ENCODE measurements around the gene SLK.

DNA sequence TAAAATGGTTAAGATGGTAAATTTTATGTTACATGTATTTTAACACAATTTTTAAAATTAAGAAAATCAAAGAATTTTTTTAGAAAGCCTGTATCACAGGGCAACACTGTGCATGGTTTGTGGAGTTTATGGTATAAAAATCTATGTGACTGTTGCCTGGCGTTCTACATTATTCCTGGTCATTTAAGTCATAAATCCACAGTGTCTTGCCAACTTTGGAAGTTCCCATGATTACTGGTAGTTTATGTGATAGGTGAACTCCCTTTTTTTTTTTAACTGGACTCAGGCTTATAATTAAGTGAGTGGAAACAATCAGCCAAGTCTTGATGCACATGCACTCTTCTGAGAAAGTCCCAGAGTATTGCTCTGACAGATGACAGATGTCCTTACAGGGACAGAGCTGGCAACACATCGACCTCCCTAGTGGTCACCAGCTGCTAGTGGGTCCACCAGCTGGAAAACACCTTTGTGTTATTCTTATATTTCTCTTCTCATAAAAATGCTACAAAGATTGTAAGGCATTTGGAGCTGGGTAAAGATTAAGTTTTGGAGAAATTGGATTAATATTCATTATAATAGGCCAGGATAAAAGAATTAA, 40.1 kb upstream of the SLK start:
- TF ChIP-seq TCF12 (IDR thresholded peaks at IDR 0.05; ENCODE audit: low read depth, low read length) = no peak
- TF ChIP-seq NFYB (IDR thresholded peaks at IDR 0.05; ENCODE audit: insufficient read depth, low read depth, low read length) = no peak
- no peak for TF ChIP-seq RBBP5 (conservative IDR thresholded peaks at IDR 0.05)
- TF ChIP-seq, protein P1, sequence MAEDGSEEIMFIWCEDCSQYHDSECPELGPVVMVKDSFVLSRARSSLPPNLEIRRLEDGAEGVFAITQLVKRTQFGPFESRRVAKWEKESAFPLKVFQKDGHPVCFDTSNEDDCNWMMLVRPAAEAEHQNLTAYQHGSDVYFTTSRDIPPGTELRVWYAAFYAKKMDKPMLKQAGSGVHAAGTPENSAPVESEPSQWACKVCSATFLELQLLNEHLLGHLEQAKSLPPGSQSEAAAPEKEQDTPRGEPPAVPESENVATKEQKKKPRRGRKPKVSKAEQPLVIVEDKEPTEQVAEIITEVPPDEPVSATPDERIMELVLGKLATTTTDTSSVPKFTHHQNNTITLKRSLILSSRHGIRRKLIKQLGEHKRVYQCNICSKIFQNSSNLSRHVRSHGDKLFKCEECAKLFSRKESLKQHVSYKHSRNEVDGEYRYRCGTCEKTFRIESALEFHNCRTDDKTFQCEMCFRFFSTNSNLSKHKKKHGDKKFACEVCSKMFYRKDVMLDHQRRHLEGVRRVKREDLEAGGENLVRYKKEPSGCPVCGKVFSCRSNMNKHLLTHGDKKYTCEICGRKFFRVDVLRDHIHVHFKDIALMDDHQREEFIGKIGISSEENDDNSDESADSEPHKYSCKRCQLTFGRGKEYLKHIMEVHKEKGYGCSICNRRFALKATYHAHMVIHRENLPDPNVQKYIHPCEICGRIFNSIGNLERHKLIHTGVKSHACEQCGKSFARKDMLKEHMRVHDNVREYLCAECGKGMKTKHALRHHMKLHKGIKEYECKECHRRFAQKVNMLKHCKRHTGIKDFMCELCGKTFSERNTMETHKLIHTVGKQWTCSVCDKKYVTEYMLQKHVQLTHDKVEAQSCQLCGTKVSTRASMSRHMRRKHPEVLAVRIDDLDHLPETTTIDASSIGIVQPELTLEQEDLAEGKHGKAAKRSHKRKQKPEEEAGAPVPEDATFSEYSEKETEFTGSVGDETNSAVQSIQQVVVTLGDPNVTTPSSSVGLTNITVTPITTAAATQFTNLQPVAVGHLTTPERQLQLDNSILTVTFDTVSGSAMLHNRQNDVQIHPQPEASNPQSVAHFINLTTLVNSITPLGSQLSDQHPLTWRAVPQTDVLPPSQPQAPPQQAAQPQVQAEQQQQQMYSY (CRISPR knock-in tag; IDR thresholded peaks at IDR 0.05) = no peak
- TF ChIP-seq, protein P2, sequence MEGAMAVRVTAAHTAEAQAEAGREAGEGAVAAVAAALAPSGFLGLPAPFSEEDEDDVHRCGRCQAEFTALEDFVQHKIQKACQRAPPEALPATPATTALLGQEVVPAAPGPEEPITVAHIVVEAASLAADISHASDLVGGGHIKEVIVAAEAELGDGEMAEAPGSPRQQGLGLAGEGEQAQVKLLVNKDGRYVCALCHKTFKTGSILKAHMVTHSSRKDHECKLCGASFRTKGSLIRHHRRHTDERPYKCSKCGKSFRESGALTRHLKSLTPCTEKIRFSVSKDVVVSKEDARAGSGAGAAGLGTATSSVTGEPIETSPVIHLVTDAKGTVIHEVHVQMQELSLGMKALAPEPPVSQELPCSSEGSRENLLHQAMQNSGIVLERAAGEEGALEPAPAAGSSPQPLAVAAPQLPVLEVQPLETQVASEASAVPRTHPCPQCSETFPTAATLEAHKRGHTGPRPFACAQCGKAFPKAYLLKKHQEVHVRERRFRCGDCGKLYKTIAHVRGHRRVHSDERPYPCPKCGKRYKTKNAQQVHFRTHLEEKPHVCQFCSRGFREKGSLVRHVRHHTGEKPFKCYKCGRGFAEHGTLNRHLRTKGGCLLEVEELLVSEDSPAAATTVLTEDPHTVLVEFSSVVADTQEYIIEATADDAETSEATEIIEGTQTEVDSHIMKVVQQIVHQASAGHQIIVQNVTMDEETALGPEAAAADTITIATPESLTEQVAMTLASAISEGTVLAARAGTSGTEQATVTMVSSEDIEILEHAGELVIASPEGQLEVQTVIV (IDR thresholded peaks at IDR 0.05; ENCODE audit: borderline replicate concordance, partially characterized antibody) = no peak
- TF ChIP-seq FOXM1 (IDR thresholded peaks at IDR 0.05; ENCODE audit: low read depth, low read length) = no peak
- TF ChIP-seq JUND (IDR thresholded peaks at IDR 0.05; ENCODE audit: low read depth, low read length) = no peak
- TF ChIP-seq CREM (IDR thresholded peaks at IDR 0.05; ENCODE audit: low read depth) = no peak

Data from GM12878 (cell line).